ENCODE results near the gene SCPEP1. TPM values are rescaled to one million over a fixed set of nuclear protein-coding genes. Genes with fewer than 3 reads are reported as not detected.
A peak's percentile ranks its signal among the peaks of the same experiment; 100 is the strongest.

SCPEP1 gene
- total RNA-seq, 1 donor from 2014 or later, result 137 TPM

GRCh38 chr17:56939869-56940484, 38.0 kb upstream of the SCPEP1 start:
- no peaks in the 10 kb centered on the region for H3K27me3 ChIP-seq (ENCODE audit: control insufficient read depth, insufficient read depth, low read length)
- TF ChIP-seq CTCF (IDR thresholded peaks at IDR 0.05; ENCODE audit: insufficient read depth, low read length, severe bottlenecking), result peak; percentile 61
- H3K4me3 ChIP-seq (ENCODE audit: low read depth, low read length), result no peak overlapping the region
- DNase-seq (ENCODE audit: low read depth), result peak; percentile 45
- peaks cover 5% of the 10 kb centered on the region for H3K36me3 ChIP-seq (ENCODE audit: control insufficient read depth, insufficient read depth, low read length)
- FAIRE-seq, result no peak

GRCh38 chr17:56943505-56944125, 34.3 kb upstream of the SCPEP1 start:
- DNase-seq (ENCODE audit: low read depth) (no peak), FAIRE-seq (no peak)
- Histone ChIP-seq H3K4me3 (ENCODE audit: low read depth, low read length) (no peak overlapping the region), H3K27me3 (ENCODE audit: control insufficient read depth, insufficient read depth, low read length) (no peaks in the 10 kb centered on the region), H3K36me3 (ENCODE audit: control insufficient read depth, insufficient read depth, low read length) (peaks cover 6% of the 10 kb centered on the region)
- no peak for TF ChIP-seq CTCF (IDR thresholded peaks at IDR 0.05; ENCODE audit: insufficient read depth, low read length, severe bottlenecking)

- TF ChIP-seq CTCF (IDR thresholded peaks at IDR 0.05; ENCODE audit: insufficient read depth, low read length, severe bottlenecking), result no peak
- Histone ChIP-seq H3K36me3 (ENCODE audit: control insufficient read depth, insufficient read depth, low read length) (peaks cover 12% of the 10 kb centered on the region), H3K4me3 (ENCODE audit: low read depth, low read length) (no peak overlapping the region), H3K27me3 (ENCODE audit: control insufficient read depth, insufficient read depth, low read length) (no peaks in the 10 kb centered on the region)
- DNase-seq (ENCODE audit: low read depth) (no peak), FAIRE-seq (no peak)
These were observed 31.9 kb upstream of the SCPEP1 start for GRCh38 chr17:56945938-56946505.

- TF ChIP-seq CTCF (IDR thresholded peaks at IDR 0.05; ENCODE audit: insufficient read depth, low read length, severe bottlenecking), result no peak
- FAIRE-seq, result no peak
- H3K36me3 ChIP-seq (ENCODE audit: control insufficient read depth, insufficient read depth, low read length), result peaks cover 9% of the 10 kb centered on the region
These were observed 30.2 kb upstream of the SCPEP1 start for GRCh38 chr17:56947741-56948140.

GRCh38 chr17:56948491-56948890, 29.4 kb upstream of the SCPEP1 start:
- H3K4me3 ChIP-seq (ENCODE audit: low read depth, low read length), result no peak overlapping the region
- H3K36me3 ChIP-seq (ENCODE audit: control insufficient read depth, insufficient read depth, low read length), result peaks cover 9% of the 10 kb centered on the region
- no peaks in the 10 kb centered on the region for H3K27me3 ChIP-seq (ENCODE audit: control insufficient read depth, insufficient read depth, low read length)
- TF ChIP-seq CTCF (IDR thresholded peaks at IDR 0.05; ENCODE audit: insufficient read depth, low read length, severe bottlenecking), result no peak
- FAIRE-seq, result no peak
- peak; percentile 19 for DNase-seq (ENCODE audit: low read depth)

More at GRCh38 chr17:56947741-56948140, 30.2 kb upstream of the SCPEP1 start:
- Histone ChIP-seq H3K27me3 (ENCODE audit: control insufficient read depth, insufficient read depth, low read length) (no peaks in the 10 kb centered on the region), H3K4me3 (ENCODE audit: low read depth, low read length) (no peak overlapping the region)
- peak; percentile 33 for DNase-seq (ENCODE audit: low read depth)

Data from bronchial epithelial cell (primary cell).